Suppressor macrophage treated with lipopolysaccharide for 4 hours (primary cell): ENCODE measurements around the gene ZNF426.
"Not testable (repeated sequence)": the region's sequence is repeated elsewhere in the genome, so short reads cannot be mapped to it uniquely, and the experiment has no call there.

Experiments used
- DNase-seq: peaks from one replicate; pipeline ENCODE4 v3.0.0-alpha.2; 2020

The ZNF426 gene

GRCh38 chr19:9538183-9539058 is at the start of gene ZNF426:
ZNF426 (minus strand) TSS chr19:9538645; CDS start chr19:9536232, 2,413 bp downstream.
- peak; percentile 89 for DNase-seq

- peak; percentile 73 for DNase-seq
Observed at GRCh38 chr19:9586764-9587163, 48.3 kb upstream of the ZNF426 start.

GRCh38 chr19:9584073-9584833 is 45.8 kb upstream of the ZNF426 start, which contains the start of gene ZNF121:
ZNF121 (minus strand) TSS chr19:9584504; CDS start chr19:9568097, 16,407 bp downstream.
- peak; percentile 87 for DNase-seq

GRCh38 chr19:9582081-9582725 is 43.8 kb upstream of the ZNF426 start:
- DNase-seq: not testable (repeated sequence)

DNA sequence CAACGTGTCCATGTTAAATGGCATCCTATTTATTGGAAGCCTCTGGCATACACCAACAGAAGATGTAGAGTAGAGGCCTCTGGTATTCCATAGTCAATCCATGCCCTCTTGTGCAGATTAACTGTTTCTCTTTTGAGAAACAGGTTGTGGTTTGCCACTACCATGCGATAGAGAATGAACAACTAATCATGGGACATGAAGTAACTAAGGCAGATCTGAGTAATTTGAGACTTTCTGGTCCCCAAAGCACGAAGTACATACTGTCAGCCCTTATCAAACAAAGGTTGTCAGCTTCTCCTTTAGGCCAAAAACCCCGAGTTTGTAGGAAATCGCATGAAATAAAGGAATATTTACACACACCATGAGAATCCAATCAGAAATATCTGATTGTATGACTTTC is 42.3 kb upstream of the ZNF426 start:
- DNase-seq: no peak

GRCh38 chr19:9570255-9570654 is 31.8 kb upstream of the ZNF426 start:
- DNase-seq: no peak

DNA sequence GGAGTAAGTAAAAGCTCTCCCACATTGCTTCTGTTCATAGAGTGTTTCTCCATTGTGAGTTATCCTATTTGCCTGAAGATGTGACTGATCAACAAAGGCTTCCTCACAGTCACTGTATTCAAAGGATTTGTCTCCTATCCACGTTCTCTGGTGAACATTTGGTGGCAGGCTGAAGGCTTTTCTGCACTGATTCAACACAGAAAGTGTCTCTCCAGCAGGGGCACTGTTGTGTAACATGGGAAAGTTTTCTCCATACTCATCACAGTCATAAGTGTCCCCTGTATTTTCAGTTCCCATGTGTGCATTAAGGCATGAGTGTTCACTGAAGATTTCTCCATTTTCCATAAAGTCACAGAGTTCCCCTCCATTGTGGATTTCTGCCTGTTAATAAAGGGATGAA is 28.3 kb upstream of the ZNF426 start:
- peak; percentile 23 for DNase-seq

- DNase-seq: no peak
Observed at GRCh38 chr19:9565900-9566705, 27.7 kb upstream of the ZNF426 start.

DNA sequence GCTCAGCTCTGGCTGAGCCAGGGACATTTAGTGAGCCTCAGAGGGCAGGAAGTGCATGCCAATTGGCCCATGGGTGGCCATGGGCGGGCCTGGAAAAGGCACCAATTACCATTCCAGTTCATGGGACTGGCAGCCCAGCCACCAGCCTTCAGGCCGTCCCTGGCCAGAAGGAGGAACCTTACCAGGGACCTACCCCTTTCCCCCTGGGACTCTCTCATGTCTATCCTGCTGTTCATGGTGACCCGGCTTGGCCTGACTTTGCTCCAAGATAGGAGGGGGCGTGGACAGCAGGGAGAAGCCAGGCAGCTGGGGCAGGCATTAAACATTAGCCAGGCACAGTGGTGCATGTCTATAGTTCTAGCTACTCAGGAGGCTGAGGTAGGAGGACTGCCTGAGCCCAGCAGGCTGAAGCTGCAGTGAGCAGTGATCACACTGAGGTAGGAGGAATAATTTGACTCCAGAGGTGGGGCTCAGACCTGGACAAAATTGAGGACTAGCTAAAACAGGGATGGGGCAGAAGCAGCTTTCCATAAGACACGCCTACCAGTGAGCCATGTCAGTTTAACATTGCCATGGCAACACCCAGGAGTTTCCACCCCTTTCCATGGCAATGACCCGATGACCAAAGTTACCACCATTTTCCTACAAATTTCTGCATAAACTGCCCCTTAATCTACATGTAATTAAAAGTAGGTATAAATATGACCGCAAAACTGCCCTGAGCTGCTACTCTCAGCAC is 14.3 kb upstream of the ZNF426 start:
- DNase-seq: no peak

DNA sequence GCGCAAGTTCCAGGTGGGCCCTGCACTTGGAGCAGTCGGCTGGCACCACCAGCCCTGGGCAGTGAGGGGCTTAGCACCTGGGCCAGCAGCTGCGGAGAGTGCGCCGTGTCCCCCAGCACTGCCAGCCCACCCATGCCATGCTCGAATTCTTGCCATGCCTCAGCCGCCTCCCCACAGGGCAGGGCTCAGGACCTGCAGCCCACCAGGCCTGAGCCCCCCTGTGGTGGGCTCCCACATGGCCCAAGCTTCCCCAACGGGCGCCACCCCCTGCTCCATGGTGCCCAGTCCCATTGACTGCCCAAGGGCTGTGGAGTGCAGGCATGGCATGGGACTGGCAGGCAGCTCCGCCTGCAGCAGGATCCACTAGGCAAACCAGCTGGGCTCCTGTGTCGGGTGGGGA is 9.4 kb upstream of the ZNF426 start:
- no peak for DNase-seq

DNA sequence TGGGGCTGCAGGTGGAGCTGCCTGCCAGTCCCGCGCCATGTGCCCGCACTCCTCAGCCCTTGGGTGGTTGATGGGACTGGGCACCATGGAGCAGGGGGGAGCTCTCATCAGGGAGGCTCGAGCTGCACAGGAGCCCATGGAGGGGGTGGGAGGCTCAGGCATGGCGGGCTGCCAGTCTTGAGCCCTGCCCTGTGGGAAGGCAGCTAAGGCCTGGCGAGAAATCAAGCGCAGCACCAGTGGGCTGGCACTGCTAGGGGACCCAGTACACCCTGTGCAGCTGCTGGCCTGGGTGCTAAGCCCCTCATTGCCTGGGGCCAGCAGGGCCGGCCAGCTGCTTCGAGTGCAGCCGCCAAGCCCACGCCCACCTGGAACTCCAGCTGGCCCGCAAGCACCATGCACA is 2.8 kb upstream of the ZNF426 start:
- DNase-seq: not testable (repeated sequence)

- DNase-seq: not testable (repeated sequence)
Observed at GRCh38 chr19:9539921-9540320, 1.5 kb upstream of the ZNF426 start.

- not testable (repeated sequence) for DNase-seq
Observed at GRCh38 chr19:9539201-9539600, 756 bp upstream of the ZNF426 start.

DNA sequence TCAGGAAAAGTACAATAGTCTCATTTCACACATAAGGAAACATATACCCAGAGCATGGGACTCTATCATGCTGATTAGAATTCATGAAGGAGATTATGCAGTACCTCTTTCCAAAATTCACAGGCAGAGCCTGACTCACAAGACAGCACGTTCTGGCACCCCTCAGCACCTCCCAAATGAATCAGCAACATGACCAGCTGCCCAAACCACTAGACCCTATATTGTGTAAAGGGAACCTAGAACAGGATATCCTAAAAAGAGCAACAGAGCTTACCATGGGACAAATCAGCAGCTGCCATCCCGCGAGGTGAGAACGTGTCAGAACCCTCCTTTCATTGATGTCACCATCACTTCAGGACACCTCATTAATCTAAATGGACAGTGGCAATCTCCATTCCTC is 2.5 kb downstream of the ZNF426 start:
- DNase-seq: no peak

DNA sequence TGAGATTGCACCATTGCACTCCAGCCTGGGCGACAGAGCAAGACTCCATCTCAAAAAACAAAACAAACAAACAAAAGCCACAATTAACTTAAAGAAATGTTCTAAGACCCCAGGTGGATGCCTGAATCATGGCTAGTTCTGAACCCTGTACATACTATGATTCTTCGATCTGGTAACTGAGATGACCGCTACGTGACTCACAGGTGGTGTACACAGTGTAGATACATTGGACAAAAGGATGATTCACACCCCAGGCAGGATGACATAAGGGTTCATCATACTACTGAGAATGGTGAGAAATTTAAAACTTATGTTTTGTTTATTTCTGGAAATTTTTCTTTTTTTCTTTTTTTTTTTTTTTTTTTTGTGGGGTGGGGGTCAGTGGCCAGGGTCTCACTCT is 6.5 kb downstream of the ZNF426 start:
- DNase-seq: peak; percentile 16

GRCh38 chr19:9528757-9529336 is 9.6 kb downstream of the ZNF426 start:
- DNase-seq: no peak

DNA sequence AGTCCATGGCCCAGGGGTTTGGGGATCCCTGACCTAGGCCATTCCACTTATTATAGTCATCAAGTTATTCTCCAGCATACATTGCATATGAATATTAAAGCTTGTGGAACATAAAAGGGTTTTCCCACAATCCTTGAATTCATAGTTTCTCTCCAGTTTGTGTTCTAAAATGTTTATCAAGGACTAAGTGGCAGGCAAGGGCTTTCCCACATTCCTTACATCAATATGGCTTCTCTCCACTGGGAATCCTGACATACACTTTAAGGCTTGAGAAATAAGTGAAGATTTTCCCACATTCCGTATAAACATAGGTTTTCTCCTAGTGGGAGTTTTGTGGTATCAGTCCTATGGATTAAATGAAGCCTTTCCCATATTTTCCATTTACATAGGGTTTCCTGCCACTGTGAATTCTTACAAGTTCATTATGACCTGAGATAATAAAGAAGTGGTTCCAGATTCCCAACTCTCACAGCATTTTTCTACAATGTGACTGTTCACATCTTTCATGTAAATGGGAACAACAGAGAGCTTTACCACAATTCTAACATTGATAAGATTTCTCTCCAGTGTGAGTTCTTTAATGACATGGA is 14.5 kb downstream of the ZNF426 start:
- no peak for DNase-seq

DNA sequence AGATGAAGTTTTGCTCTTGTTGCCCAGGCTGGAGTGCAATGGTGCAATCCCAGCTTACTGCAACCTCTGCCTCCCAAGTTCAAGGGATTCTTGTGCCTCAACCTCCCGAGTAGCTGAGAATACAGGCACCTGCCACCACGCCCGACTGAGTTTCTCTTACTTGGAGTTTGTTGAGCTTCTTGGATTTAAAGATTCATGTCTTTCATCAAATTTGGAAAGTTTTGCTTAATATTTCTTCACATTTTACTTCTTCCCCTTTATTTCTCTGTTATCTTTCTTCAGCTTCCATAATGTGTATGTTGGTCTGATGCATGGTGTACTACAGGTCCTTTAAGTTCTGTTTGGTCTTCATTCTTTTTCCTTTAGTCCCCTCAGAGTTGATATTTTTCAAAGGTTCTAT is 31.2 kb downstream of the ZNF426 start:
- no peak for DNase-seq

DNA sequence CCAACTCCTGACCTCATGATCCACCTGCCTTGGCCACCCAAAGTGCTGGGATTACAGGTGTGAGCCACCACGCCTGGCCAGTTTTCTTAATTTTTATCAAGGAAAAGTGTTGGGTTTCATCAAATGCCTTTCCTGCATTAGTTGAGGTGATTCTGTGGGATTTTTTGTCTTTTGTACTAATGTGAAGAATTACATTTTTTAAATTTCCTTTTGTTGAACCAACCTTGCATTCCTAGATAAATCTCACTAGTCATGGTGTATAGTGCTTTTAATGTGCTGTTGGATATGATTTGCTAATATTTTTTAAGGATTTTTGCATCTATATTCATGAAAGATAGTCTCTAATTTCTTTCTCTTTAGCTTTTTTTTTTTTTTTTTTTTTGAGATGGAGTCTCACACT is 37.6 kb downstream of the ZNF426 start:
- DNase-seq: no peak

GRCh38 chr19:9498183-9498902 is 40.1 kb downstream of the ZNF426 start, which contains the start of gene ZNF560:
ZNF560 (minus strand) TSS chr19:9498616; CDS start chr19:9475313, 23,303 bp downstream.
- peak; percentile 0 for DNase-seq
